GDM1 (cell line): Measurements from ENCODE around the gene SLCO2A1.

Source experiments
- DNase-seq: peaks from one replicate; lab custom pipeline; 2025; lab: John Stamatoyannopoulos, UW

Gene SLCO2A1

DNA sequence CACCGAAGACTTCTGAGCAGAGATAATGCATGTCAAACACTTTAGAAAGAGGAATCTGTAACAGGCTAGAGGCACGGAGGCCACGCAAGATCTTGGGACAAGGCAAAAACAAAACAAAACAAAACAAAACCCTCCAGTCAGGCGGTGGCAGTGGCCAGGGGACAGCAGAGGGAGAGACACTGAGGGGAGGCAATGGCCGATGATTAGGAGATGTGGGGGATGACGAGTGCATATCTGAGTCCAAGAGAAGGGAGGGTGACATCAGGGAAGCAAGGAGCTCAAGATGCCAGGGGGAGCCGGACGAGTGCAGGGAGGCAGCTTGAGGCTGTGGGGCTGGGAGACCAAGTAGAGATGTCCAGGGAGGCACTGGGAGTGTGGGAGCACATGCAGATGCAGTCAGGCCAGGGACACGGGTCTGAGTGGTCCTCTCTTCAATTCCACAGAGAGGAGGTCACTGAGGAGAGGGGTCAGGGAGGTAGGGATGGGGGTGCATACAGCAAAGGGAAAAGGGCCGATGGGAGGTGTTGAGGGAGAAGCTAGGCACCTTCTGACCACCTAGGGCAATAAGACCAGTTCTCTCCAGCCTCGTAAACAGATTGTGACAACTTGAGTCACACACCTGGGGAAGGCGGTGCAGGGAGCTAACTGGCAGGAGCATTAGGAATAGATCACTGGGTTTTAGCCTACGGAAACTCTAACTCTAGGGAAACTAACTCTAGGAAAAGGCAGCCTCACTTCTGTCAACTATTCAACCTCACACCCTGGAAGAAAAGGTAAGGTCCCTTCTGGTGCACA, 29.6 kb downstream of the SLCO2A1 start:
- DNase-seq: no peak

GRCh38 chr3:133998691-133999241, 31.0 kb downstream of the SLCO2A1 start:
- DNase-seq: no peak

DNA sequence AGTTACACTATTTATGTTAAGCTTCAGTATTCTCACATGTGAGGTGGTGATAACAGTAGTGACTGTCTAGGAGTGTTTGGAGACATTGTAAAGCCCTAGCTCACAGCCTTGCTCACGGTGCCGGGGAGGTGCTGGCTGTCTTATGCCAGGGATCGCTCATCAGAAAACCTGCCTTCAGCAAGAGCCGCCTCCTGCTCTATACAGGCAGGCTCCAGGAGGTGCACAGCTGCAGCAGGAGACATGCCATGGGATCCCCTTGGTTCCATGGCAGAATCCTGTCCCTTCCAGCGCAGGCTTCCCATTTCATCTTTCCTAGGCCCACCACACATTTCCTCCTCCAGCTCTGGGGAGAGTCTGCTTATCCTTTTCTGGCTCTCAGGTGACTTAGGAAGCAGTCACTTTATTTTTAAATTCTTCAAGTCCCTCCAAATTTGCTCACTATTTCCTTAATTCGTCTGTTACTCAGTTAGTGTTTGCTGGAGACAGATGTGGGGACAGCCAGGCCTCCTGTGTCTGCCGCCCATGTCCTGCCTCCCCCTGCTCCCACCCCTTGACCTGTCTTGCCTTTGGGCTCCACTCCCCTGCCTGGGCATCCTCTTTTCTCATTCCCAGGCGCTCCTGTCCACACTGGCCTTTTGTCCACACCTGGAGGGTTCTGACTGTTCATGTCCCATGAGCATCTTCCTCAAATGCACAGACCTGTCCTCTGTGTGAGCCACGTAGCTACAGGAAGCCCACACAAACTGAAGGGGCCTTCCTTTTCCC, 31.7 kb downstream of the SLCO2A1 start:
- DNase-seq: no peak

GRCh38 chr3:133996996-133997395, 32.7 kb downstream of the SLCO2A1 start:
- no peak for DNase-seq

GRCh38 chr3:133996251-133996661, 33.5 kb downstream of the SLCO2A1 start:
- no peak for DNase-seq

GRCh38 chr3:133995264-133995663, 34.5 kb downstream of the SLCO2A1 start:
- DNase-seq: no peak

DNA sequence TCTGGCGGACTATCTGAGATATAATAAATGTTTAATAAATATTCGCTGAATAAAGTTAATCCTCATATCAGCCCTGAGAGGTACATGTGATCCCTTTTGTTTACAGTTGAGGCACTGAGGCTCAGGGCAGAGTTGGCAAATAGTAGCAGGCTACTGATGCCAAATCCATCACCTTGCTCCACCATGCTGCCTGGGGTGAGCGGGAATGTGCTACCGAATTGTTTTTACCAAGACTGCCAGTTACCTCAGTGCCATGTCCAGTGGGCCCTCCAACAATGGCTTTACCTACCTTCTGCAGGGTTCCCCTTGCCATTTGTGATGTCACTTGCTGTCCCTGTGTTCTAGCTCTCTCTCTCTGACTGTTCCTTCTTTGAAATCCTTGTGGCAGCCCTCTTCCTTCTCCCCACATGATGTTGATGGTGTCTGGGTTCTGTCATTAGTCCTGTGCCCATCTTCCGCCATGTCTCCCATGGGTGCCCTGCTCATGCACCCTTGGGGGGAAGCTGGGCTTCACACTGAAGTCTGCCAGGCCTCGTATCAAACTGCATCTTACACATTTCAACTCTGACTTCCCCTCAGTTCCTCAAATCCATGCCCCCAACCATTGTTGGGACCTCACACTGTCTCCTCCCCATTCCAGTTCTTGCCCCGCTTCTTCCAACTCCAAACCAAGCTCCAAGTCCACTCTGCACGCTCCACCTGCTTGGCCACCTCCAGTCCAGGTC, 35.4 kb downstream of the SLCO2A1 start:
- DNase-seq: no peak

GRCh38 chr3:133992951-133993620, 36.6 kb downstream of the SLCO2A1 start:
- DNase-seq: no peak

- DNase-seq: no peak
Observed at GRCh38 chr3:133992381-133992780, 37.3 kb downstream of the SLCO2A1 start.

DNA sequence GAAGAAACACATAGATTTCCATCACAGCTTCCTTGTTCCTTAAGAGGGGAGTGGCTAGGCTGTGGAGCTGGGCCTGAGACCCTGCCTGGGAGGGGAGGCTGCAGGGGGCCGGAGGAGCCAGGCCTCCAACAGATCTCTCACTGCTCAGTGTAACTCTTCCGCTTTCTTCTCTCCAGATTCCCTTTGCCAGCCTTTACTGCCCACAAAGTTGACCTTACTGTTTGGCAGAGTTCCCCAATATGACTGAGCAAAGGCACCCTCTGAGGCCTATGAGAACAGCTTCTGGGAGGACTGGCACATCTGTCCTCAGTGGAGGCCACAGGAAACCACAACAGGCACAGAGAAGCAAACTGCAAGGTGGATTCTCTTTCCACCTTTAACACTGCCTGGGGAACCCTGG, 38.1 kb downstream of the SLCO2A1 start:
- DNase-seq: no peak

GRCh38 chr3:133991209-133991608, 38.5 kb downstream of the SLCO2A1 start:
- no peak for DNase-seq

DNA sequence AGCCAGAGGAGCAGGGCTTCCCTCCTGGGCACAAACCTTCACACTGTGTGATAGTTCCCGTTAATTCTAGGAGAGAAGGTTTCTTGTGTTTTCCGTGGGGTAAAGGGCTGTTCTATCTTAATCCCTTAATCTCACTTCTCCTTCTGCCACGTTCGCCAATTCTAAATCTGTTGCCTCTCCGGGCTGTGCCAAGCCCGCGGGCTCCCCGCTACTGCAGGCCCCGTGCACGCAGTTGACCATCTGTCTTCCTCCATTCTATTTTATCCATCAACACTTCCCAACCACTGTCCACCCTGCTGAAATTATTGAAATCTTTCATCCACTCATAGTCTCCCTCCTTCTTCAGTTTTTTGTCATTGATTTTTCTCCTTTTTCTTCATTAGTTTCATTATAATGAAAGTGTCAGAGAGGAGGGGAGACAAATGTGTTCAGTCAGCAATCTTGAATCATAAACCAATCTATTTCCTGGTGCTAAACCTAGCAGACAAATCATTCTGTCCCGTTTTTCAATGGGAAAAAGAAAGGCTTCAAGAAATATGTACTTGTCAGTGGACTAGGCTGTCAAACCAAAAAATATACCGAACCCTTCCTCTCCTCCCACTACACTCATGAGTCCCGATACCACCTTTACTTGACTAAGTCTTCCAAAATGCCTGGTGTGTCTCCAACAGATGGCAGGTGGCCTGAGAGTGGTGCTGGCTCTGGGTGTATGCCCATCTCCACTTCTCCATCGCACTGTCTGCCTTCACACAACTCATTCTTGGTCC, 39.6 kb downstream of the SLCO2A1 start:
- no peak for DNase-seq

DNA sequence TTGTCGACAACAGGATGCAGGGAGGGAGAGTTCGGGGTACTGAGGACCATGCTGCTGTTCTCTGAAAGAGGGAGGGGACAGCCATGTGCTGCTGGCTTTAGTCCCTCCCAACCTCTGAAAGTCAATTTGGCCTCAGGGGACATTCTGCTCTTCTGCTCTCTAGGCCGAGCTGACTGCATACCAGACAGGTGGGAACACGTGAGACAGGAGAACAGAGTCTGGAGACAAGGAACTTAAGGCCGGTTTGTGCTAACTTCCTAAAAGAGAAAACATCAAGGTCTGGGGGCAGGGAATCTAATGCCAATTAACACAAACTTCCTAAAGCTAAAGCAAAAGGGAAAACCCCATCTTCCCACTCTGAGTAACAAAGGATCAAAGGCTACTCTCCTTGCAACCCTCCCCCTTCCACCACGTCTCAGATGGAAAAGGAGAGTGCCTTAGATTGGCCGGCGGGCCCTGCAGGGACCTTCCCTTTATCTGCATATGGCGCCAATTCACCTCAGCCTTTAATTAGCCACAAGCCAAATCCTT, 41.0 kb downstream of the SLCO2A1 start:
- no peak for DNase-seq

DNA sequence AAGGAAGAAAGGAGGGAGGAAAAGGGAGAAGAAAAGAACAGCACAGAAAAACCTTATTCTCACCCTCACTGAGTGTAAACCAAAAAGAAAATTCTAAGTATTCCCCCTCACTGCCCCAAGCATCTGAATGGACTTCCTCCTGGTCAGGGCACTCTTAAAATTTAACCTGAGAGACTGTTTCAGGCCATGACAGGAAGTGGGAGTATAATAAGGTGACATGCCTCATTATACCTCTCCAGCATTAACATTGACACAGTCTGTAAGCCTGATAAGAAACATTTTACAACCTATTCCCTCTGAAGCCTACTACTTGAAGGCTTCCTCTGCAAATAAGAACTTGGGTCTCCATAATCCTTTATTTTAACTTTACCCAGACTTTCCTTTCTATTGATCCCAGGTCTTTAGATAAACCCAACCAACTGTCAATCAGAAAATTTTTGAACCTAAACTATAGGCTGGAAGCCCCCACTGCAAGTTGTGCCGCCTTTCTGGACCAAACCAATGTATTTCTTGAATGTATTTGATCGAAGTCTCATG, 41.7 kb downstream of the SLCO2A1 start:
- DNase-seq: no peak

DNA sequence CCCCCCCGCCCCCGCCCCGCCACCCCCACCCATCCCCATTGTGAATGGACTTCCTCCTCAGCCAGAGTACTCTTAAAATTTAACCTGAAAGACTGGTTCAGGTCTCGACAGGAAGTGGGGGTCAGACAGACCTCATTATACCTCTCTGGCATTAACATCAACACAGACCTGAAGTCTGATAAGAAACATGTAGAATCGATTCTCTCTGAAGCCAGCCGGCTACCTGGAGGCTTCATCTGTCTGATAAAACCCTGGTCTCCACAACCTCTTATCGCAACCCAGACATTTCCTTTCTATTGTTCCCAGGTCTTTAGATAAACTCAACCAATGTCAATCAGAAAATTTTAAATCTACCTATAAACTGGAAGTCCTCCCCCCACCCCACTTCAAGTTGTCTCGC, 42.6 kb downstream of the SLCO2A1 start:
- no peak for DNase-seq

DNA sequence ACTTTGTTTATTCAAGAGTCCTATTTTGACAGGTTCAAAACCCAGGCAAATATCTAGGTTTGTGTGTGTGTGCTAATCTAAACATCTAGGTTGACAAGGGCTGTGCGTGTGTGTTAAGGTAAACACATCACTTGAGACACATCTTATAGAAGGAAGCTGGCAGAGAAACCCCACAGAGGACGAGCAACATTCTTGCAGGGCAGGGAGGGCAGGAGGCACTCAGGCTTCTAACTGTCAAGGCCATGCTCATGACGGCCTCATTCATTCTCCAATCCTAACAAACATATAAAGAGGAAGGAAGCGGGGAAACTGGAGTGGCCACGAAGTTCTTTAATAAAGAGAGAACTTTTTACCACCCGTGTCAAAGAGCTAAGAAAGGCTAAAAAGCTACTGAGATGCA, 43.4 kb downstream of the SLCO2A1 start:
- no peak for DNase-seq

GRCh38 chr3:133984975-133985374, 44.8 kb downstream of the SLCO2A1 start:
- DNase-seq: no peak

DNA sequence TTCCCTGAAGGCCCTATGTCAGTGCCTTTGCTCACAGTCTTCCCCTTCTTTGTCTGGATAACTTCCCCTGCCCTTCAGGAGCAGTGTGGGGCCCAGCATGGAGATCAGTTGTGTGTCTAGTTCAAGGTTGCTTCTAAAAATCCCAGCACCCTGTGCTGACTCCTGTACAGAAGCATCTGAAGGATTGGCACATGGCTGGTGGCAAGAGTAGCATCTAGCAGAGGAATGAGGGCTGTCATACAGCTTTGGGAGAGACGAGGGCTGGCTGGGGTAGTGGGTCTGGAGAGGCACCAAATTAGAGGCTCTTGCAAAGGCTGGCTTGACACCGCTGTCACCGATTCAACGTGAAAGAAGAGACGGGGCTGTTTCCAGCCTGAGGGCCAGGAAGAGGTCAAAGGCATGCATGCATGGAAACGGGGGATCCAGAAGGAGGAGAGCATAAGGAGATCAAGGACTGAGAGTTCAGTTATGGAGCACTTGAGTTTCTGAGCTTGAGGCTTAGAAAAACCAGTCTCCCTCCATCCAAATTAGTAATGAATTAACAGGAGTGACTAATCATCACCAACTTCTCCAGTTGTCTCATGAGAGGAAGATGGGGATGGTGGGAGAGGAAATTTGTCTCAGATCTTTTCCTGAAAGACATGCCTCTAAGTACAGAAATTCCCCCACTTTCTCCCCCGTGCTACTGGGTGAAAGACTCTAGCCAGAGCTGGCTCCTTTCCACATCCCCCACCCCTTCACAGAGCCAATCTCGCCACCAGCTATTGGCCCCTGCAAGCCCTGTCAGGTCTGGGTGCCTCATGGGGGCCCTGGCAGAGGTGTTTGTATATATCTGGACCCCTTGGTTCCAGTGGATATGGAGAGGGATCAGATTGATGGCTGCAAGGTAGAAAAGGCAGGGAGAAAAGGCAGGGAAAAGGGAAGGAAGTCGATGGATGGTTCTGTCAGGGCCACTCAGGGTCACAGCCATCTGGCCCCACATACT, 45.9 kb downstream of the SLCO2A1 start:
- DNase-seq: no peak

GRCh38 chr3:133983126-133983525, 46.6 kb downstream of the SLCO2A1 start:
- no peak for DNase-seq
